ENCODE data around the gene PRKAR2B.

DNA sequence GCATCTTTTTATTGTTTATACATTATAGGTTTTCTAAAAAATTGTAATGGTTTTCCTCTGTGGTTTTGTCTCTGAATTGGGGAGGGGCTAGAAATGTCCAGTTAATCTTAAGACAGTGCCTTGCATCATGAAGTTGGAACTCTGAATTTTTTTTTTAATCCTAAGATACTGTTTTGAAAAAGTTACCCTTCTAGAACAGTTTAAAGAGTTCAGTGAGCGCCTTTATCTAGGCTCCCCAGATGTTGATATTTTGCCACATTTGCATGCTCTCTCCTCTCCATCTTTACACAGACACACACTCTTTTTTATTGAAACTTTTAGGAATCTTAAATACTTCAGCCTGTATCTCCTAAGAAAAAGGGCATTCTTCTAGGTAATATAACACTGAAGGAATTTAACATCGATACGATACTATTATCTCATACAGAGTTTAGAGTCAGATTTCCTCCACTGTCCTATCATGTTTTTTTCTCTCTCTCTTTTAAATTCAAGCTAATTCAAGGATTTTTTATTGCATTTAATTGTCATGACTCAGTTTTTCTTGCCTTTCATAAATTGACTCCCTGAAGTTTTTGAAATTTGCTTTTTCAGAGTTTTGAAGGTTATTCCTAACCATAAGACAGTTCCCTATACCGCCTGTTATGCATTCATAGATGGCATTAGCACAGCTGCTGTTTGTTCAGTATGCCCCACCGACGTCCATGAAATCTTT is 31.5 kb downstream of the PRKAR2B start:
- TF ChIP-seq, protein P1, sequence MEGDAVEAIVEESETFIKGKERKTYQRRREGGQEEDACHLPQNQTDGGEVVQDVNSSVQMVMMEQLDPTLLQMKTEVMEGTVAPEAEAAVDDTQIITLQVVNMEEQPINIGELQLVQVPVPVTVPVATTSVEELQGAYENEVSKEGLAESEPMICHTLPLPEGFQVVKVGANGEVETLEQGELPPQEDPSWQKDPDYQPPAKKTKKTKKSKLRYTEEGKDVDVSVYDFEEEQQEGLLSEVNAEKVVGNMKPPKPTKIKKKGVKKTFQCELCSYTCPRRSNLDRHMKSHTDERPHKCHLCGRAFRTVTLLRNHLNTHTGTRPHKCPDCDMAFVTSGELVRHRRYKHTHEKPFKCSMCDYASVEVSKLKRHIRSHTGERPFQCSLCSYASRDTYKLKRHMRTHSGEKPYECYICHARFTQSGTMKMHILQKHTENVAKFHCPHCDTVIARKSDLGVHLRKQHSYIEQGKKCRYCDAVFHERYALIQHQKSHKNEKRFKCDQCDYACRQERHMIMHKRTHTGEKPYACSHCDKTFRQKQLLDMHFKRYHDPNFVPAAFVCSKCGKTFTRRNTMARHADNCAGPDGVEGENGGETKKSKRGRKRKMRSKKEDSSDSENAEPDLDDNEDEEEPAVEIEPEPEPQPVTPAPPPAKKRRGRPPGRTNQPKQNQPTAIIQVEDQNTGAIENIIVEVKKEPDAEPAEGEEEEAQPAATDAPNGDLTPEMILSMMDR (IDR thresholded peaks at IDR 0.05) = no peak
- no peak for TF ChIP-seq POLR2A (IDR thresholded peaks at IDR 0.05)

Data from Peyer's patch (tissue), 4 donors.